ENCODE data around the gene AP4B1.
"Not testable (repeated sequence)": the region's sequence is repeated elsewhere in the genome, so short reads cannot be mapped to it uniquely, and the experiment has no call there.

DNA sequence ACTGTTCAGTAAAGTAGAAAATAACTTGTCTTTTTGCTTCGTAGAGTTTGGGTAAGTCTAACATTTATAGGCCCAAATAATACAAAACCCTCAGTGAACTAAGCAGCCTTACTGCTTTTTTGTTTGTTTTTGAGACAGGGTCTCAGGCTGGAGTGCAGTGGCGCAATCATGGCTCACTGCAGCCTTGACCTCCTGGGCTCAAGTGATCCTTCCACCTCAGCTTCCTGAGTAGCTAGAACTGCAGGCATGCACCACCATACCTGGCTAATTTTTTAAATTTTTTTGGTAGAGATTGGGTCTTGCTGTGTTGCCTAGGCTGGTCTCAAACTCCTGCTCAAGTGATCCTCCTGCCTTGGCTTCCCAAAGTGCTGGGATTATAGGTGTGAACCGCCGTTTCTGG lies 43.6 kb upstream of the AP4B1 start:
- not testable (repeated sequence) for TF ChIP-seq RAD21 (IDR thresholded peaks at IDR 0.05; ENCODE audit: low read depth); SP1 (IDR thresholded peaks at IDR 0.05; ENCODE audit: low read depth); EGR1 (IDR thresholded peaks at IDR 0.05; ENCODE audit: low read depth); CEBPB (IDR thresholded peaks at IDR 0.05; ENCODE audit: low read depth); ELF1 (IDR thresholded peaks at IDR 0.05; ENCODE audit: borderline replicate concordance, low read depth); POLR2AphosphoS5 (IDR thresholded peaks at IDR 0.05; ENCODE audit: low read depth, low read length); YY1 (IDR thresholded peaks at IDR 0.05; ENCODE audit: extremely low read depth, insufficient replicate concordance, low read depth, low read length); EZH2 (IDR thresholded peaks at IDR 0.05)
- TF ChIP-seq, protein P1, sequence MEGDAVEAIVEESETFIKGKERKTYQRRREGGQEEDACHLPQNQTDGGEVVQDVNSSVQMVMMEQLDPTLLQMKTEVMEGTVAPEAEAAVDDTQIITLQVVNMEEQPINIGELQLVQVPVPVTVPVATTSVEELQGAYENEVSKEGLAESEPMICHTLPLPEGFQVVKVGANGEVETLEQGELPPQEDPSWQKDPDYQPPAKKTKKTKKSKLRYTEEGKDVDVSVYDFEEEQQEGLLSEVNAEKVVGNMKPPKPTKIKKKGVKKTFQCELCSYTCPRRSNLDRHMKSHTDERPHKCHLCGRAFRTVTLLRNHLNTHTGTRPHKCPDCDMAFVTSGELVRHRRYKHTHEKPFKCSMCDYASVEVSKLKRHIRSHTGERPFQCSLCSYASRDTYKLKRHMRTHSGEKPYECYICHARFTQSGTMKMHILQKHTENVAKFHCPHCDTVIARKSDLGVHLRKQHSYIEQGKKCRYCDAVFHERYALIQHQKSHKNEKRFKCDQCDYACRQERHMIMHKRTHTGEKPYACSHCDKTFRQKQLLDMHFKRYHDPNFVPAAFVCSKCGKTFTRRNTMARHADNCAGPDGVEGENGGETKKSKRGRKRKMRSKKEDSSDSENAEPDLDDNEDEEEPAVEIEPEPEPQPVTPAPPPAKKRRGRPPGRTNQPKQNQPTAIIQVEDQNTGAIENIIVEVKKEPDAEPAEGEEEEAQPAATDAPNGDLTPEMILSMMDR (IDR thresholded peaks at IDR 0.05 in 2 of 3, conservative IDR thresholded peaks at IDR 0.05 in 1 of 3; ENCODE audit: borderline replicate concordance in 1 of 3, insufficient read depth in 1 of 3, low read depth in 2 of 3, low read length in 2 of 3) = not testable (repeated sequence)
- TF ChIP-seq, protein P2, sequence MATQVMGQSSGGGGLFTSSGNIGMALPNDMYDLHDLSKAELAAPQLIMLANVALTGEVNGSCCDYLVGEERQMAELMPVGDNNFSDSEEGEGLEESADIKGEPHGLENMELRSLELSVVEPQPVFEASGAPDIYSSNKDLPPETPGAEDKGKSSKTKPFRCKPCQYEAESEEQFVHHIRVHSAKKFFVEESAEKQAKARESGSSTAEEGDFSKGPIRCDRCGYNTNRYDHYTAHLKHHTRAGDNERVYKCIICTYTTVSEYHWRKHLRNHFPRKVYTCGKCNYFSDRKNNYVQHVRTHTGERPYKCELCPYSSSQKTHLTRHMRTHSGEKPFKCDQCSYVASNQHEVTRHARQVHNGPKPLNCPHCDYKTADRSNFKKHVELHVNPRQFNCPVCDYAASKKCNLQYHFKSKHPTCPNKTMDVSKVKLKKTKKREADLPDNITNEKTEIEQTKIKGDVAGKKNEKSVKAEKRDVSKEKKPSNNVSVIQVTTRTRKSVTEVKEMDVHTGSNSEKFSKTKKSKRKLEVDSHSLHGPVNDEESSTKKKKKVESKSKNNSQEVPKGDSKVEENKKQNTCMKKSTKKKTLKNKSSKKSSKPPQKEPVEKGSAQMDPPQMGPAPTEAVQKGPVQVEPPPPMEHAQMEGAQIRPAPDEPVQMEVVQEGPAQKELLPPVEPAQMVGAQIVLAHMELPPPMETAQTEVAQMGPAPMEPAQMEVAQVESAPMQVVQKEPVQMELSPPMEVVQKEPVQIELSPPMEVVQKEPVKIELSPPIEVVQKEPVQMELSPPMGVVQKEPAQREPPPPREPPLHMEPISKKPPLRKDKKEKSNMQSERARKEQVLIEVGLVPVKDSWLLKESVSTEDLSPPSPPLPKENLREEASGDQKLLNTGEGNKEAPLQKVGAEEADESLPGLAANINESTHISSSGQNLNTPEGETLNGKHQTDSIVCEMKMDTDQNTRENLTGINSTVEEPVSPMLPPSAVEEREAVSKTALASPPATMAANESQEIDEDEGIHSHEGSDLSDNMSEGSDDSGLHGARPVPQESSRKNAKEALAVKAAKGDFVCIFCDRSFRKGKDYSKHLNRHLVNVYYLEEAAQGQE (IDR thresholded peaks at IDR 0.05; ENCODE audit: low read depth) = not testable (repeated sequence)
- TF ChIP-seq, protein P3, sequence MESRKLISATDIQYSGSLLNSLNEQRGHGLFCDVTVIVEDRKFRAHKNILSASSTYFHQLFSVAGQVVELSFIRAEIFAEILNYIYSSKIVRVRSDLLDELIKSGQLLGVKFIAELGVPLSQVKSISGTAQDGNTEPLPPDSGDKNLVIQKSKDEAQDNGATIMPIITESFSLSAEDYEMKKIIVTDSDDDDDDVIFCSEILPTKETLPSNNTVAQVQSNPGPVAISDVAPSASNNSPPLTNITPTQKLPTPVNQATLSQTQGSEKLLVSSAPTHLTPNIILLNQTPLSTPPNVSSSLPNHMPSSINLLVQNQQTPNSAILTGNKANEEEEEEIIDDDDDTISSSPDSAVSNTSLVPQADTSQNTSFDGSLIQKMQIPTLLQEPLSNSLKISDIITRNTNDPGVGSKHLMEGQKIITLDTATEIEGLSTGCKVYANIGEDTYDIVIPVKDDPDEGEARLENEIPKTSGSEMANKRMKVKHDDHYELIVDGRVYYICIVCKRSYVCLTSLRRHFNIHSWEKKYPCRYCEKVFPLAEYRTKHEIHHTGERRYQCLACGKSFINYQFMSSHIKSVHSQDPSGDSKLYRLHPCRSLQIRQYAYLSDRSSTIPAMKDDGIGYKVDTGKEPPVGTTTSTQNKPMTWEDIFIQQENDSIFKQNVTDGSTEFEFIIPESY (IDR thresholded peaks at IDR 0.05; ENCODE audit: extremely low read depth, insufficient replicate concordance, low read length) = not testable (repeated sequence)
